Measurements from ENCODE around the gene ZBTB7A. TPM values are rescaled to one million over a fixed set of nuclear protein-coding genes. Genes with fewer than 3 reads are reported as not detected.

The ZBTB7A gene
- total RNA-seq, 1 donor from 2014 or later, result 39.9 TPM

- TF ChIP-seq, protein P1, sequence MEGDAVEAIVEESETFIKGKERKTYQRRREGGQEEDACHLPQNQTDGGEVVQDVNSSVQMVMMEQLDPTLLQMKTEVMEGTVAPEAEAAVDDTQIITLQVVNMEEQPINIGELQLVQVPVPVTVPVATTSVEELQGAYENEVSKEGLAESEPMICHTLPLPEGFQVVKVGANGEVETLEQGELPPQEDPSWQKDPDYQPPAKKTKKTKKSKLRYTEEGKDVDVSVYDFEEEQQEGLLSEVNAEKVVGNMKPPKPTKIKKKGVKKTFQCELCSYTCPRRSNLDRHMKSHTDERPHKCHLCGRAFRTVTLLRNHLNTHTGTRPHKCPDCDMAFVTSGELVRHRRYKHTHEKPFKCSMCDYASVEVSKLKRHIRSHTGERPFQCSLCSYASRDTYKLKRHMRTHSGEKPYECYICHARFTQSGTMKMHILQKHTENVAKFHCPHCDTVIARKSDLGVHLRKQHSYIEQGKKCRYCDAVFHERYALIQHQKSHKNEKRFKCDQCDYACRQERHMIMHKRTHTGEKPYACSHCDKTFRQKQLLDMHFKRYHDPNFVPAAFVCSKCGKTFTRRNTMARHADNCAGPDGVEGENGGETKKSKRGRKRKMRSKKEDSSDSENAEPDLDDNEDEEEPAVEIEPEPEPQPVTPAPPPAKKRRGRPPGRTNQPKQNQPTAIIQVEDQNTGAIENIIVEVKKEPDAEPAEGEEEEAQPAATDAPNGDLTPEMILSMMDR (IDR thresholded peaks at IDR 0.05; ENCODE audit: insufficient read depth, low read length, poor library complexity, severe bottlenecking), result peak; percentile 17
- no peak for DNase-seq (ENCODE audit: low read depth)
- Histone ChIP-seq H3K36me3 (ENCODE audit: control insufficient read depth, insufficient read depth, low read length) (no peaks in the 10 kb centered on the region), H3K27me3 (ENCODE audit: control insufficient read depth, insufficient read depth, low read length) (no peaks in the 10 kb centered on the region), H3K4me3 (ENCODE audit: low read depth, low read length) (no peak overlapping the region)
Measured at GRCh38 chr19:4057931-4058692, 8.6 kb downstream of the ZBTB7A start.

GRCh38 chr19:4055209-4055552, 11.5 kb downstream of the ZBTB7A start:
- H3K36me3 ChIP-seq (ENCODE audit: control insufficient read depth, insufficient read depth, low read length), result peaks cover 3% of the 10 kb centered on the region
- no peak overlapping the region for H3K4me3 ChIP-seq (ENCODE audit: low read depth, low read length)
- no peak for DNase-seq (ENCODE audit: low read depth)
- no peaks in the 10 kb centered on the region for H3K27me3 ChIP-seq (ENCODE audit: control insufficient read depth, insufficient read depth, low read length)
- TF ChIP-seq, protein P1 (IDR thresholded peaks at IDR 0.05; ENCODE audit: insufficient read depth, low read length, poor library complexity, severe bottlenecking), result no peak

- Histone ChIP-seq H3K27me3 (ENCODE audit: control insufficient read depth, insufficient read depth, low read length) (no peaks in the 10 kb centered on the region), H3K36me3 (ENCODE audit: control insufficient read depth, insufficient read depth, low read length) (peaks cover 3% of the 10 kb centered on the region), H3K4me3 (ENCODE audit: low read depth, low read length) (no peak overlapping the region)
- no peak for DNase-seq (ENCODE audit: low read depth)
- TF ChIP-seq, protein P1 (IDR thresholded peaks at IDR 0.05; ENCODE audit: insufficient read depth, low read length, poor library complexity, severe bottlenecking), result no peak
Measured at GRCh38 chr19:4054441-4055208, 12.1 kb downstream of the ZBTB7A start.

- H3K27me3 ChIP-seq (ENCODE audit: control insufficient read depth, insufficient read depth, low read length), result no peaks in the 10 kb centered on the region
- H3K36me3 ChIP-seq (ENCODE audit: control insufficient read depth, insufficient read depth, low read length), result peaks cover 4% of the 10 kb centered on the region
- TF ChIP-seq, protein P1 (IDR thresholded peaks at IDR 0.05; ENCODE audit: insufficient read depth, low read length, poor library complexity, severe bottlenecking), result no peak
- no peak overlapping the region for H3K4me3 ChIP-seq (ENCODE audit: low read depth, low read length)
- DNase-seq (ENCODE audit: low read depth), result no peak
Measured at GRCh38 chr19:4053423-4054324, 13.0 kb downstream of the ZBTB7A start.

DNA sequence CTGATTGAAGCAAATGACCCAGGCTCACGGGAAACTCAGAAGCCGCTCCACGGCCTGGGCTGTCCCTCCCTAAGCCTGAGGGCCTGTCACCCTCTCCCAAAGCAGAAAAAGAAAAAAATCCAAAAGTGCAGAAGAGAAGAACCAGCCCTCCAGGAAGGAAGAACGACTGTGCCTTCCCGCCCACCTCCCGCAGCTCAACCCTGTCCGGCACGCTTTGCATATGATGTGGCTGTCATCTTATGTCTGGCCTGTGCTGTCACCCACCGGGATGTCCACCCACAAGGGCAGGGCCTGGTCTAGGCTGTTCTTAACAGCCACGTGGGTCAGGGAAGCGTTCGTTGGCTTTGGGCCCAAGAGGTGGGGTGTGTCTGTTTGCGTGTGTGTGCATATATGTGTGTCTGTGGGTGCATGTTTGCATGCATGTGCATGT, 13.7 kb downstream of the ZBTB7A start:
- Histone ChIP-seq H3K36me3 (ENCODE audit: control insufficient read depth, insufficient read depth, low read length) (peaks cover 4% of the 10 kb centered on the region), H3K4me3 (ENCODE audit: low read depth, low read length) (no peak overlapping the region), H3K27me3 (ENCODE audit: control insufficient read depth, insufficient read depth, low read length) (no peaks in the 10 kb centered on the region)
- TF ChIP-seq, protein P1 (IDR thresholded peaks at IDR 0.05; ENCODE audit: insufficient read depth, low read length, poor library complexity, severe bottlenecking), result no peak
- no peak for DNase-seq (ENCODE audit: low read depth)

All from kidney epithelial cell (primary cell).